CD4-positive, alpha-beta T cell treated with Interleukin-6 for 4 hours (primary cell): Measurements from ENCODE around the gene SLC4A1AP.
"Not testable (repeated sequence)": the region's sequence is repeated elsewhere in the genome, so short reads cannot be mapped to it uniquely, and the experiment has no call there.

Source experiments
- DNase-seq: peaks from one replicate; pipeline ENCODE4 v3.0.0-alpha.2; 2020; ENCODE audit warnings: mixed read lengths

Gene SLC4A1AP

GRCh38 chr2:27652341-27652740 lies 11.3 kb upstream of the SLC4A1AP start:
- DNase-seq, result no peak

GRCh38 chr2:27652790-27653189 lies 10.9 kb upstream of the SLC4A1AP start:
- no peak for DNase-seq

GRCh38 chr2:27653397-27653796 lies 10.3 kb upstream of the SLC4A1AP start:
- DNase-seq, result no peak

- no peak for DNase-seq
Observed at GRCh38 chr2:27655155-27655951, 8.3 kb upstream of the SLC4A1AP start.

GRCh38 chr2:27661371-27661770 lies 2.3 kb upstream of the SLC4A1AP start:
- DNase-seq, result no peak

DNA sequence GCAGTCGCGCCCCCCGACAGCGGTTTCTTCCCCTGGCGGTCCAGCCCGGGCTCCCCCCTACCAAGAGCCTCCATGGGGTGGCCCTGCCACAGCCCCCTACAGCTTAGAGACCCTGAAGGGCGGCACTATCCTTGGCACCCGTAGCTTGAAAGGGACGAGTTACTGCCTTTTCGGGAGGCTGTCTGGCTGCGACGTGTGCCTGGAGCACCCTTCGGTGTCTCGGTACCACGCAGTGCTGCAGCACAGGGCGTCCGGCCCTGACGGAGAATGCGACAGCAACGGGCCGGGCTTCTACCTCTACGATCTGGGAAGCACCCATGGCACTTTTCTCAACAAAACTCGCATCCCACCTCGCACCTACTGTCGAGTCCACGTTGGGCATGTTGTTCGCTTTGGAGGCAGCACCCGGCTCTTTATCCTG lies 475 bp downstream of the SLC4A1AP start:
- no peak for DNase-seq

GRCh38 chr2:27664622-27665363 lies 1.1 kb downstream of the SLC4A1AP start:
- no peak for DNase-seq

DNA sequence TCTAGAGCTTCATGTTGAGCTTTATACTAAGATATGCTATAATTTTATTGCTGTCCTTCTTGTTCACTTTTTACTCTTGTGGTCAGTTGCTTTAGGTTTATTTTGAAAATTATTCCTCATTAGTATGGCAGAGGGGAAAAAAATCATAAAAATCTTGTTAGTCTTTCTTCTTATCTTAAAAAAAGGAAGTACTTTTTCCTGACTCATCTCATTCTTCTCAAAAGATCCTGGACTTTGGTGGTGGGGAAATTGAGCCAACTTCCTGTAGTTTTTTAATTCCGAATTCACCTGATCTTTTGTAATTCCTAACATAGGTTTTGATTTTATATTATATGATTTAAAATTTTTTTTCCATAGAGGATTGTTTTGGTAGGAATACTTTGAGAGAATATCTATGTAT lies 3.8 kb downstream of the SLC4A1AP start:
- DNase-seq, result no peak

- no peak for DNase-seq
Observed at GRCh38 chr2:27671235-27671634, 7.5 kb downstream of the SLC4A1AP start.

DNA sequence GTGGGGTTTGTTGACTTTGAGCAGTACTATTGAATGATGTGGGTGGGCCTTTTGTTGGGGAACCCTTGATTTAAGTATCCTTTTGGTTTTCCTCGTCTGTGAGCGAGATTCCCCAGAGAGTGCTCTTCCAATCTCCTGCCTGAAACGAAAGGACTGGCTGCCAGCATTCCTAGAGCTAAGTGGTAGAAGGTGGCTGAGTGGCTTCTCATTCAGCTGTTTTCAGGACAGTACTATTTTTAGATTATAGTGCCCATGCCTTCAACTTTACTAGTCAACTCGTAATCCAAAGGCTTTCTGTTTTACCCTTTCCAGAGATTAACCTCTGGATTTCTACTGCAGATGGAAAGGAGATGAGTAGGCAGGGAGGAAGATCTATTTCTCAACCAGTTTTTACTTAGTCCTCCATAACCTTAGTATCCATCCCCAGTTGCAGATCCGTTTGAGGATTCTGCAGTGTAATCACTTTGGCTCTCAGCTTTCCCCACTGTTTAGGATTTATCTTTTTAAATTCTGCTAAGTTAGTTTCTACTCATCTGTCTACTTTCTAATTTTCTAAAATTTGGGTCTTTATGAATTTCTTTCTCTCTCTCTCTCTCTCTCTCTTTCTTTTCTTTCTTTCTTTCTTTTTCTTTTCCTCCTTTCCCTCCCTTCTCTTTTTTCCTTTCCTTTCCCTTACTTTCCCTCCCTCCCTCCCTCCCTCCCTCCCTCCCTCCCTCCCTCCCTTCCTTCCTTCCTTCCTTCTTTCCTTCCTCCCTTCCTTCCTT lies 9.2 kb downstream of the SLC4A1AP start:
- DNase-seq, result no peak

- no peak for DNase-seq
Observed at GRCh38 chr2:27680571-27680970, 16.9 kb downstream of the SLC4A1AP start.

DNA sequence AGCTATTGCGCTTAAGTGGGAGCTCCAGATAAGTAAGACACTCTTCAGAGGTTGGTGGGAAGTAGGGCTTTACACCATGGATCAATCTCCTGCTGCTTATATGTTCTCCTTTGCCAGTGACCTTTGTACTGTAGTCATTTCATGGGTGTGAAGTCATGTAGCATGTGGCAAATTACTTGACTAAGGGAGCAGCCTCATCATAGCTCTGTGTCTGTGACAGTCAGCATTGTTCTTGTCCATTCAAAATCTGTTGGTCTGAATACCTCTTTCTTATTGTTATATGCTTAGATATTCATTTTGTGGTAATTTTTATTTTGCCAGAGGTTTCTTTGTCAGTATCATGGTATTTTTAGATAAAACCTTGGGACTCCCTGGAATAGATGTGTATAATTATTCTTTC lies 18.2 kb downstream of the SLC4A1AP start:
- no peak for DNase-seq

GRCh38 chr2:27682334-27682771 lies 18.7 kb downstream of the SLC4A1AP start:
- DNase-seq, result not testable (repeated sequence)

DNA sequence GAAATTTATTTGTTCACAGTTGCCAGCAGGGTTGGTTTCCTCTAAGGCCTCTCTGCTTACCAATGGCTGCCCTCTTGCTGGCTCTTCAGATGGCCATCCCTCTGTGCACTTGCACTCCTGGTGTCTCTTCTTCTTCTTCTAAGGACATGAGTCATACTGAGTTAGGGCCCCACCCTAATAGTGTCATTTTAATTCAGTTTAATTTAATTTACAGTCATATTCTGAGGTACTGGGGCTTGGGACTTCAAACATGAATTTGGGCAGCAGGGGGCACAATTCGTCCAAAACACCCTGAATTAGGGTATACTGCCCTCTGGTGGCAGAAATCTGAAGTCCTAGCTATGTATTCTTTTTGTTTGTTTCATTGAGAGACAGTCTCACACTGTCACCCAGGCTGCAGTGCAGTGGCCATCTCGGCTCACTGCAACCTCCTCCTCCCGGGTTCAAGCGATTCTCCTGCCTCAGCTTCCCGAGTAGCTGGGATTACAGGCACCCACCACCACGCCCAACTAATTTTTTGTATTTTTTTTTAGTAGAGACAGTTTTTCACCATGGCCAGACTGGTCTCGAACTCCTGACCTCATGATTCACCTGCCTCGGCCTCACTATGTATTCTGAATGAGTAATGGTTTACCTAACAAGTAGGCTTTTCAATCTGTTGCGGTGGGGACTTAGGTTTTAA lies 19.8 kb downstream of the SLC4A1AP start:
- peak; percentile 91 for DNase-seq

DNA sequence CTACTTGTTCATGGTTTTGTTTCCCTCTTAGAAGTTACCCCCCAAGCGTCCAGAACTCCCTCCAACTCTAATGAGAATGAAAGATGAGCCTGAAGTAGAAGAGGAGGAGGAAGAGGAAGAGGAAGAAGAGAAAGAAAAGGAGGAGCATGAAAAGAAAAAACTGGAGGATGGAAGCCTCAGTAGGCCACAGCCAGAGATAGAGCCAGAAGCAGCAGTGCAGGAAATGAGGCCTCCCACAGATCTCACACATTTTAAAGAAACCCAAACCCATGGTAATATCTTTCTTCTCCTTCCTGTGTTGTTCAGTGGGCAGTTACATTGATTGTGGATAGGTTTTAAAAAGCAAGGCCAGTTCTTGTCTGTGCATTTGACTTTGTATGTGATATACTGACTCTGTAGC lies 21.3 kb downstream of the SLC4A1AP start:
- not testable (repeated sequence) for DNase-seq

DNA sequence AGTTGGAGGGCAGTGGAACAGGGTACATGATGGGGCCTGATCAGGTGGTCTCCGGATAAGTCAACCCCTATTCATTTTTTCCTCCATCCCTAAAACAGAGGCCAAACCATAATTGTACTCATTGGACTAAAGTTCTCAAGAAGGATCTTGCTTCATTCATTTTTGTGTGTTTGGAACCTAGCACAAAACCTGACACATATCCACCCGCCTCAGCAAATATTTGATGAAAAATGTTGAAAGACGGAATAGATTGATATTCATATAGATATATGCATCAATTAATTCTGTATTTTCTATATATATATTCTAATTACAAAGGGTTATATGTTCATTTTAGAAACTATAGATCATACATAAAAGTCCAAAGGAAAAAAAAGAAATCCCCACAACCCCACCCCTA lies 21.9 kb downstream of the SLC4A1AP start:
- no peak for DNase-seq

GRCh38 chr2:27687232-27687631 lies 23.5 kb downstream of the SLC4A1AP start:
- no peak for DNase-seq

- DNase-seq, result no peak
Observed at GRCh38 chr2:27689424-27689823, 25.7 kb downstream of the SLC4A1AP start.

DNA sequence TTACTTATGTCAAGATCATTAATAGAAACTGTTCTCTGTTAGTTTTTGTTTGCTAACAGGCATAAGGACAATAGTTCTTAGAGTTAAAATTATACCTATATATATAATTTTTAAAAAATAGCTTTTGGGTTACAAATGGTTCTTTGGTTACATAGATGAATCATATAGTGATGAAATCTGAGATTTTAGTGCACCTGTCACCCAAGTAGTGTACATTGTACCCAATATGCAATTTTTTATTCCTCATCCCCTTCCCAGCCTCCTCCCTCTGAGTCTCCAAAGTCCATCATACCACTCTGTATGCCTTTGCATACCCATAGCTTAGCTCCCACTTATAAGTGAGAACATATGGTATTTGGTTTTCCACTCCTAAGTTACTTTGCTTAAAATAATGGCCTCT lies 26.4 kb downstream of the SLC4A1AP start:
- no peak for DNase-seq

DNA sequence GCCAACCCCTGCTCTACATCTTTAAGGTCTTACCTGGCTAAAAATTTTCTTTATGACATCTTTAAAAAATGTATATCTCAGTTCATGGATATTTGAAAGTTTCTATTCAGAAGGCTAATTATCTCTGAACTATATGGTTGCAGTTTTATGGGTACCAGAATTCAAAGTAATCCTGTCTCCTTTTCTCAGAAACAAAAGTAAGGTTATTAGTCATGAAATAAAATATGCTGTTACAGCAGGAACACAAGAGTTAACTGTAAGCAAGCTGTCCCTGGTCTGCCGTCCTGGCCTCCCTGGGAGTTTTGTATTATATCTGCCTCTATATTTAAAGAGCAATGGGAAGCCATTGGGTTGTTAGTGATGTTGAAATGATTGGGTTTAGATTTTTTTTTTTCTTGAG lies 34.0 kb downstream of the SLC4A1AP start:
- no peak for DNase-seq

GRCh38 chr2:27701676-27702075 lies 38.0 kb downstream of the SLC4A1AP start:
- no peak for DNase-seq

DNA sequence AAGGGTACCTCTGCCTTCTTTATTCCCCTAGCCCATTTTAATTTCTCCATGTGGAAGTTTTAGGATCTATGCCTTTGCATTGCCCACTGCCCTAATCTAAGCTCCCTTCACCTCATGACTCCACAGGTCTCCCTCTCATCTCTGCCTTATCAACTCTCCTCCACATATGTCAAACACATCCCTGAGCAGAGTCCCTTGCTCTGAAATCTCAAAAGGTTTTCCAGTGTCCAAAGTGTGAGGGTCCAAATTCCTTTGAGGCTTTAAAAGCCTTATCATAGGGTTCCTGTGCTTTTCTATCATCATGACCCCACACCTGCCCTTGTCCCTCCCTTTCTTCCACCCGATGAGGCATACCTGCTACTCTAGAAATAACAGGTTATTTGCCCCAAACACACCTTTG lies 38.6 kb downstream of the SLC4A1AP start:
- DNase-seq, result no peak
